ENCODE results near the gene KSR2.

The KSR2 gene

DNA sequence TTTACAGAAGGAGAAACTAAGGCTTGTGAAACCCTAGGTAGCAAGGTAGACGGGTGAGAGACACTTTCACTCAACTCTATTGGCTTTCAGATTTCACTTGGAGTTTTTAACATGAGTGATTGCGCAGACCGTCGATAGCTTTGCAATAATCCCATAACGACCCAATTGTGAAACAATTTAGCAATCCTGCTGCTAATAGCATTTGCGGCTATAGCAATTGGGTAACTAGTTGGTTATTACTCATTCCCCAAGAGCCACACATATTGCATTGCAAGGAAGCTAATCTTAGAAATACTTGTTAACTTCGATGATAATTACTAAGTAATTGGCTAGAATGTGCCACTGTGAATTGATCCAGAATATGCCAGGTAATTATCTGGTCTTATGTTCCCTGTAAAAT lies 447.4 kb downstream of the KSR2 start:
- no peak for DNase-seq

DNA sequence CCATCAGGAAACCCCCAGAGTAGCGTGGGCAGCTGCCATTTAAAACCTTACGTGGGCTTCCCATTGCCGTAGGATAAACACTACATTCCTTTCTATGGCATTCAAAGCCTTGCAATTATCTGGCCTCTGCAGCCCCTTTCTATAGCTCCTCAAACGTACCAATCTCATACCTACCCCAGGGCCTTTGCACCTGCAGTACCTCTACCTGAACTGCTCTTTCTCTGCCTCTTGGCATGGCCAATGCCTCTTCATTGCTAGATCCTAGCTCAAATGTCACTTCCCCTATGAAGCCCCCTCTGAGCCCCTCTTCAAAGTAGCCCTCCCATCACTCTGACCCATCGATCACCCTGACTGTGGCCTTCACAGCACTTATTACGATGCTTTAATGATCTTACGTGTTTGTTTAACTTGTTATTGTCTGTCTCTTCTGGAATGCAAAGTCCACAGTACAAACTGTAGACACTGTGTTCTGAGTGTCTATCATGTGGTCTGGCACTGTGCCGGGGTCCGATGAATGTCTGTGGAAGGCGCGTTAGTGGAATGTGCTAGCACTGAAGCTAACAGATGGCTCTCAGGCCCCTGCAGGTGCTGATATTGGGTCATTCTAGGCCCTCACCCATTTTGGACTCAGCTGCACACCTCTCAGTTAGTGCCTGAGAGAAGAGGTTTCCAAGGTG lies 450.1 kb downstream of the KSR2 start:
- no peak for DNase-seq

DNA sequence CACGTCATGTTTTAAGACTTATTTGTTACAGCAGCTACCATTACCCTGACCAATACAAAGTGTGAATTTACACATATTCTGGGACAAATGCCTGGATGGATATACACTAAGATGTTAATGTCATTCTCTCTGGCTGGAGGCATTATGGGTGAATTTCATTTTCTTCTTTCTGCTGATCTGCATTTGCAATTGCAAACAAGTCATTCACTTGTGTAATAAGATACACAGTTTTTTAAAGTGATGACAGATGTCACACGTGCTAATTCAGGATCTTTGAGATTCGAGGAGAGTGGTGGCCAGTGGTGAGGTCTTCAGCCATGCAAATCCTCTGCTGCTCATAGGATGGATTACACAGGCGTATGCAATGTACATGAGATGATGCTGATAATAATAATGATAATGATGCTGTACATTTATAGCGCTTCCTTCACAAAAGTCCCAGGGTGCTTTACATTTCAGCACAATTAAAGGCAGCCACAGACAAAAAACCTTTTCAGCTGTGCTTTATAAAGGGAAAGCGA lies 451.5 kb downstream of the KSR2 start:
- peak; percentile 71 for DNase-seq

DNA sequence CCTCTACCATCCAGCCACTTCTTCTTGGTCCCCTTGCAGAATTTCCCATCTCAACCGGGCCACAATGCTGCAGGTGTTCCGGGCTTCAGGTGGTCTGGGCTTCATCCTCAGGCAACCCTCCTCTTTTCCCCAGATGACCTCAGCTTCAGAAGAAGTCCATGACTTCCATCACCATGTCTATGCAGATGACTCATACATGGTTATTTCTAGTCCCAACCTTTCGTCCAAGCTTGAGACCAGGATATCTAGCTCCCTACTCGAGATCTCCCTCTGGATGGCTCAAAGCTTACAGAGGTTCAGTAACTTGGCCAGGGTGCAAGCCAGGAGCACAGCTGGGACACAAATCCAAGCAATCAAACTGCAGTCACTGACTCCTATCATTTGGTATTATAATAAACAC lies 452.8 kb downstream of the KSR2 start:
- DNase-seq = no peak

DNA sequence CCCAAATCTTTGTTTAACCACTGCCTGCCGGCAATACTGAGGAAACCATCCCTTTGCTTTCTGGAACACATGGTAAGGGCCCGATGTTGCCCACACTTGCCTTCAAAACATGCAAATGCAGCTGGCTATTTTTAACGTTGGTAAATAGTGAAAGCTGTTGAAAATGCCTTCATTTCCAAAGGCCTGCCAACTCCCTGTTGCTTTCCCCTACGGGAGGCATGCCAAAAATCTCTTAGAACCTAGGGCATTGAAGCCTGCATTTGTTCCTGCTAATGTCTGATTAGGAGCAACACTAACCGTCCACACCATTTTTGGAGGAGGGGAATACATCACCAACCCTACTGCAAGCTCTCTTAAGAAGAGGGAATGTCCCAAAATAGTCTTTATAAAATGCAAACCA lies 454.8 kb downstream of the KSR2 start:
- peak; percentile 84 for DNase-seq

DNA sequence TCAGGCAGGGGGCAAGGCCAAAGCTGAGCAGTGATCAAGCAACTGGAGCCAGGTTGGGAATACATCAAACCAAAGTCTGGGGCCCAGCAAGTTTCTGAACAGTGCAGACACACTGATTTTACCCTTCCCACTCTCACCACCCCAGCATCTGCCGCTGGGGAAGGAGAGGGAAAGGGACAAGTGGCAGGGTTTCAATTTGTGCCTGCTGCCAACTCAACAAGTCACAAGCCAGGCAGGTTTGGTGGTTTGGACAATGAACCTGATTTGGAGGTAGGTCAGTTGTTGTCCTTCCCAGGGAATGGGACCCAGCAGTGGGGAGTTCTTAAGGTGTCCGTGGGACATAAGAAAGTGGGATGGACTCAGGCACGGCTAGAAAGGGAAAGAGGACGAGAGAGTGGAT lies 455.4 kb downstream of the KSR2 start:
- peak; percentile 36 for DNase-seq

DNA sequence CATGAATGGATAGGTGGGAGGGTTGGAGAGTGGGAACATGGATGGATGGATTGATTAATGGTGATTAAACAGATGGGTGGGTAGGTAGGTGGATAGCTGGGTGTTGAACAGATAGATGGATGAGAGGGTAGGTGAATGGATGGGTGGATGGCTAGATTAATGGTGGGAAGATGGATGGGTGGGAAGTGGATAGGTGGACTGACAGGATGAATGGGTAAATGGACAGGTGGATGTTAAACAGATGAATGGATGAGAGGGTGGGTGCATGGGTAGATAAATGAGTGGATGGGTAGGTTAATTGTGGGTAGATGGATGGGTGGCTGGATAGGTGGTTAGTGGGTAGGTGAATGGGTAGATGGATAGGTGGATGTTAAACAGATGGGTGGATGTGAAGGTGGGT lies 460.3 kb downstream of the KSR2 start:
- DNase-seq = no peak

DNA sequence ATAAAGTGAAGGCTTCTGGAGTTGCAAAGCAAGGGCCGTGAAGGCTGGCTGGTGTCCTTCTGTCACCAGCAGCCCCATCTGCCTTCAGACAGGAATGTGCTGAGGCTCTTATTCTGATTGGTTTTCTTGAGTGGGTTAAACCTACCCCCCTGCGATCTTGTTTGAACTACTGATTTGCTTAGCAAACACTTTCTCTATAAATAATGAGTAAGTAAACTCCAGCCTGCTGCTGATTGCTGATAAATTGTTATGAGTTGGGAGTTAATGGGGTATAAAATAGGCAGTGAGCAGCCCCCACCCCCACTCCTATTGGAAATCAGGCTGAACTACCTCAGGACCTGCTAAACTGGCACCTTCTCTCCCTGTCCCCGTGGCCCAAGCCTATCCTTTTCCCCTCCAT lies 461.2 kb downstream of the KSR2 start:
- peak; percentile 78 for DNase-seq

DNA sequence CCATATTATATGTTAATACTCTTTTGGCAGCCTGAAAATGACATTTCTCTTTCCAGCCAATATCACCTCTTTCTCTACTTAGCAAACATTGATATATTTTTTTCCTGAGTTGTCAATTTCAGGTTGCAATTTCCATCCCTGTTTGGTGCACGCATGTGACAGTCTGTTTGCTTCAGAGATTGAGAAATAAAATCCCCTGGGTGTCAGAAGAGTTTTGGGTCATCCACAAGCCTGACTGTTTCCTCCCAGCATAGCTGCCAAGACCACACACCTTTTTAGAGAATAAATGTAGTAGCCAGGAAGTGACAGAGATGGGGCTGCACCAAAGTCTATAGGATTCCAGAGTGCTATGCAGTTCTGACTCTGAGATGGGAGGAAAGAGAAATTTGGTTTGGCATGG lies 462.5 kb downstream of the KSR2 start:
- no peak for DNase-seq

DNA sequence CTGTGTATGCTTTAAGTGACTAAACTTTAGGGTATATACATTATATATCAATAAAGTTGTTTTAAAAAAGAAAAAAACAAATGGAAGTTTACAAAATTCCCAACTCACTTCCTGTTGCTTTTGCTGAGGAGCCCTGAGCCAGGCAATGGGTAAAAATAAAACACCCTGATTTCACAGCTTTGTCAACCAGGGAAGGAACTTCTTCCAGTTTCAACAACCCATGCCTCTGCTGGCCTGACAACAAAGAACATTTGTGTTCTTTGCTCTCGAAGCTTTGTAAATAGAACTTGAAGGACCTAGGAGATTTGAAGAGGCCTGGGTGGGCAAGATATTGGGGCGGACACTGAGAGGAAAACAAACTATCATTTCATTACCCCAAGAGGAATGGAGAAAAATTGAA lies 466.2 kb downstream of the KSR2 start:
- no peak for DNase-seq

DNA sequence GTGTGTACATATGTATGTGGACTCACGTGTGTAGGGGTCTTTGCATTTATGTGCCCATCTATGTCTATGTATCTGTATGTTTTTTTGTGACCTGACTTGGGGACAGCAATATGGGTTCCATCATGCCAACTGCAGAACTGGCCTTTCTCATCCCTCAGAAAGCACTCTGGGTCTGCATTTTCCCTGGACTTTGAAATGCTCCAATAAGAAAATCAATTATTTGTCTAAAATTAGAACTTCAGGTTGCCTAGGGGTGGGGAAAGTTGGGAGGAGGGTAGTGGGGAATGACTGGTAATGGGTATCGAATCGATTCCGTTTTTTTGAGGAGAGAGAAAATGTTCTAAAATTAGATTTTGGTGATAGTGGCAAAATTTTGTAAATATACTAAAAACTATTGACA lies 466.6 kb downstream of the KSR2 start:
- DNase-seq = no peak

DNA sequence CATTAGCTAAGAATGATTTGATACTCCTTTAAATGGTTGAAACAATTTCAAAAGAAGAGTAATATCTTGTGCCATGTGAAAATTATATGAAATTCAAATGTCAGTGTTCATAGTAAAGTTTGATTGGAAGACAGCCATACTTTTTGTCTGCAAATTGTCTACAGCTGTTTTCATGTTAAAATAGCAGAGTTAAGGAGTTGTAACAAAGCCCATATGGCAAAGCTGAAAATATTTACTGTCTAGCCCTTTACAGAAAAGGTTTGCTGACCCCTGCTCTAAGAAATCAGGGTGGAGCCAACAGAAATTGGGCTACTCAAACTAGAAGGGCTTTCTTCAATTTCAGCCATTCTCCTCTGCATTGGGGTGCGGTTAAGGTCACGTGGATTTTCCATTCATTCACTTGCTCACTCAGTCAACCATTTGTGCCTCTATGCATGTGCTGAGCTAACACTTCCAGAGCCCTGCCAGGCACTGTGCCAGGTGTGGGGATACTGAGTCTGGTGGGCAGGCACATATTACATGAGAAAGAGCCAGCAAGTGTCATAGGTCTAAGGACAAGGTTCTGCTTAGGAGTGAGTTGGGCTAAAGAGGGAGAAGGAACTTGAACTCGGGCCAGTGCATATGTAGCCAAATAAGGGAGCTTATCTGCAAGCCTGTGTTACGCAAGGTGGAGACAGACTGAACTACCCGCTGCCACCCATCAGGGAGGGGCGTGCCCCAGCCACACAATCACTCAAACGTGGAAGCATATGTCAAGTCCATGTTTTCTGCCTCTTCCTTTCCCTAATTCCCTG lies 467.5 kb downstream of the KSR2 start:
- peak; percentile 21 for DNase-seq

DNA sequence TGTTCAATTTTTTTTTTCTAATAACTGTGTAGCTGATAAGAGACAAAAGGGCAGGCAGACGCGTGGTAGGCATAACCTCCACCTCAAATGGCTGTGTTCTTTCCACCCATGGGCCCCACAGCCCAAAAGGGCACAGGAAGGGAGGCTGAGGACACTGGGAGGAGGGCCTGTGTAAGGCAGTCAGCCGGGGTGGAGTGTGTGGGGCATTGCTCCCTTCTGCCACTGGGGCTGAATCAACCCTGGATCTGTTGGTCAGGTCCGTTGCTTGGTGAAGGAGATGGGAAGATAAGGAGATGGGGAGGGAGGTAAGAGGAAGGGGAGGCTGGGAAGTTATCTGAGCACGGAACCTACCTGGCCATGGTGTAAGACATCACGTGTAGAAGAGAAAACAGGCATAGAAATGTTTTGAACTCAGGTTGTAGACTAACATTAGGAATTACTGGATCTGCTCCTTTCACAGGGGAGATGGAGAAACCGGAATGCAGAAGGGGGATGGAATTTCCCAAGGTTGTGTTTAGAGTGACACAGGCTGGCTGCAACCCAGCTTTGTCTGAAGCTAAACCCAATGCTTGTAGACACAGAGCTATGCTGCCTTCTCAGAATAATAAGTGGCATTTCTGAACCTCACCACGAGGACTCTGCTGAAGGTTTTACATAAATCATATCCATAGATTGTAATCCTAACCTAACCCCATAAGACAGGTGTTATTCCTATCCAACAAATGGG lies 468.9 kb downstream of the KSR2 start:
- DNase-seq = no peak

DNA sequence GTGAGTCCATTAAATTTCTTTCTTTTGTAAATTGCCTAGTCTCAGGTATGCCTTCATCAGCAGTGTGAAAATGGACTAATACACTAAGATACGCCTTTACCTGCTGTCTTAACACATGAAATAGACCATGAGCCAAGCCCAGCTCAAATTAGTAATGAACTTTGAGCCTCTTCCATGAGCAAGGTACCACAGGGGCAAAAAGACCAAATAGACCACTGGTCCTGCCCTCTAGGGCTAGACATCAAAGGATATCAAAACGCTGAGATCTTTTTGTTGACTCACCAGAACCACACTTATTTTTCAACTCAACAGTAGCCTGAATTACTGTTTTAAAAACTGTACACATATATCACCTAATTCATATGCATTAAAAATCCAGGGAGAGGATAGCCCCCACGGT lies 469.9 kb downstream of the KSR2 start:
- DNase-seq = no peak

DNA sequence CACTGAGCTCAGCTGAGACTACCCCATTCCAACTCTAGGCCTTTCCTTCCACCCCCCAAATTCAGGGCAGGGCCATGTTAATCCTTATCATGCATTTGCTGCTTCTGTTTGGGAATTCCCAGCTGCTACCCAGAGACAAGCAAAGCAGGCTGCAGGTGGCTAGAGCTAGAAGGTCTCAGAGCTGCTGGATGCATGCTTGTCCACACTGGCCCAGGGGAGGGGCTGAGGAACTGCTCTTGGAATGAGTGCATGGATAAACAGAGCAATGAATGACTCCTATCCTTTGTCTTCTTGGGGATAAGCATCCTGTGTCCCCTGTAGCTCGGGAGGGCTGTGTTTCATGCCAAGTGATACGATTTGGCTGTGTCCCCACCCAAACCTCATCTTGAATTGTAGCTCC lies 470.5 kb downstream of the KSR2 start:
- no peak for DNase-seq

DNA sequence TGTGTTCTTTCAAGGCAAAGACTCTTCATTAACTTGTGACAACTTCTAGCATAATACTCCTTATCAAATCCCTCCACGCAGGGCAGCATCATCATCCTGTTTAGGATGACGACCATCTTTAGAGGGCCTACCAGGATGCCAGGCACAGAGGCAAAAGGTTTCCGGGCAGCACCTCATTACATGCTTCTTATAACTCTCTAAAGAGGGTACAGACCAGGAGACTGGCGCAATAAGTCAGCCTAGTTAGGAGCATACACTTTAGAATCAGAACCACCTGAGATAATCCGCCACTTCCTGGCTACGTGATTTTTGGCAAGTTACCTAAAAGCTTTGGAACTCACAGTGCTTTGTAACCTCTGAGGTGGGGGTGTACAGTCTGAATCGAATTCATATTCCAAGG lies 471.4 kb downstream of the KSR2 start:
- DNase-seq = no peak

DNA sequence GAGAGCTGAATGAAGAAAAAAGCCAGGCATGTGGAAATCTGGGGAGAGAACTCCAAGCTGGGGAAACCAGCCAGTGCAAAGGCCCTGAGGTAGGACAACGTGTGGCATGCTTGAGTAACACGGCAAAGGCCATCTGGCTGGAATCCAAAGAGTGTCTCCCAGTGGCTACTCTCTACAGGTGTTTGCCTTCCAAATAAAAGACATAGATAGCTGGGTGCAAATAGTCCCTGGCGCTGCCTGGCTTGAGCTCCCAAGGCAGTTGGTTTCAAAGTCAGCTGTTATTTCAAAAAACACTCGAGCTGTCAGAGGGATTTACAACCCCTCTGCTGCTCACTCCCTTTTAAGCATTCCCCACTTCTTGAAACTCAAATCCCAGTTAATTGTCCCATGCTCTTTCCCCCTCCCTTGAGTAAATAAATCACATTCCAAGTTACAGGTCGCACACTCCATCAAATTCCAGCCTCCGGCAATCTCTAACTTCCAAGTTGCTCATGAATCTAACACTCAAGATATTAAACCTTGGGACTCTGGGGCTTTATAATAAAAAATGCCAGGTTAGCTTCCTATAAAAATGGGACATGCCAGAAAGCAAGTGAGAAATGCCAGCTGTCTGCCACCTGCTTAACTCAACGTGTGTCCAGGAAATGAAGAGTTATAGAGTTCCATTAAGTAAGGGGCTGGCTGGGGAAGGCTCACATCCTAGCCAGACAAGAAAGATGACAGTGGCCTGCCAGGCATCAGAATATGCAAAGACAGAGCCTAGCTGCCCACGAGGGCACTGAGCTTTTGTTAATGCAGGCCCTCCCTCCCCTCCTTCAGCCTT lies 473.7 kb downstream of the KSR2 start:
- DNase-seq = peak; percentile 63

DNA sequence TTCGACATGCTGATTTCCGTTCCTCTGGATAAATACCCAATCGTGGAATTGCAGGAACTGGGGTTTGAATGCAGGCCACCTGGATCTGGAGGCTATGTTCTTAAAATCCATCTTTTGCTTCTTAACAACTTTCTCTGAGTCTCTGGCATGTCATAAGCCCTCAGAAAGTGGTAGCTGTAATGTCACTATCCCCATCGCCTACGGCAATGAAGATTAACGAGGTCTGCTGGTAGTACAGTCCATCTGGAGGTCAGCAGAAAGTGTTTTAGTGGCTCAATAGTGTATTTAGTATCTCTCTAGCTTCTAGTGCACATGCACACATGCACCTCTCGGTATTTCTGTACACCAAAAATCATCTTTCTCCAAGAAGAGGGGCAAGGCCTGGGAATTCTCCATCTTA lies 477.1 kb downstream of the KSR2 start:
- no peak for DNase-seq

DNA sequence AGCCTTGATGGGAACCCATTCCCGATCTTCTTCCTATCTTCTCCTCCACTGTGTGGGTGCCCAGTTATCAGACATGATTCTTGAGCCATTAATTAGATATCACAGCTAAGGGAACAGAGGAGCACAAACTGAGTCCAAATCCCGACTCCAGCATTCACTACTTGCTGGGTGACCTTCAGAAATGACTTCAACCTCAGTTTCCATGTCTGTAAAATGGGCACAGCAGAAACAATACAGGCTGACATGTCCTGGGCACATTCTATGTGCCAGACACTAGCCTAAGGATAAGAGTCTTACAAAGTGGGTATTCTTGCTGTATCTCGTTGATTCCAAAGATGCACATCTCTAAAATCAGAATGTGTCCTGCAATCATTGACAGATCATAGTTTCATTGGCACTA lies 478.7 kb downstream of the KSR2 start:
- no peak for DNase-seq

DNA sequence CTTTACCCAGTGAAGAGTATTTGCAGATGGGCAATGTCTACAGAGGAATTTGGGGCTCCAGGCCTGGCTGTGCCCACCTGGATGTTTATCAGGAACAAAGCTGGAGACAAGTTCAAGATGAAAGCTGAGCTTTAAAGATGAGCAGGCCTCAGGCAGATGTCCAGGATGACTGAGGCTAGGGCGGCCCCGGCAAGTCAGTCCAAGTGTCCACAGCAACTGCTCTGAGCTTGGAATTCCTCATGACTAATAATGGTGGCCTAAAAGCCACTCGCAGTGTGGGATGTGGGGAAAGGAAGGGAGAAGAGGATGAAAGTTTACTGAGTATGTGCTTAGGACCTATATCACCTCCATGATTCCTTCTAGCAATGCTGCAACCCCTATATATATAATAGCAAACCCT lies 479.1 kb downstream of the KSR2 start:
- no peak for DNase-seq

DNA sequence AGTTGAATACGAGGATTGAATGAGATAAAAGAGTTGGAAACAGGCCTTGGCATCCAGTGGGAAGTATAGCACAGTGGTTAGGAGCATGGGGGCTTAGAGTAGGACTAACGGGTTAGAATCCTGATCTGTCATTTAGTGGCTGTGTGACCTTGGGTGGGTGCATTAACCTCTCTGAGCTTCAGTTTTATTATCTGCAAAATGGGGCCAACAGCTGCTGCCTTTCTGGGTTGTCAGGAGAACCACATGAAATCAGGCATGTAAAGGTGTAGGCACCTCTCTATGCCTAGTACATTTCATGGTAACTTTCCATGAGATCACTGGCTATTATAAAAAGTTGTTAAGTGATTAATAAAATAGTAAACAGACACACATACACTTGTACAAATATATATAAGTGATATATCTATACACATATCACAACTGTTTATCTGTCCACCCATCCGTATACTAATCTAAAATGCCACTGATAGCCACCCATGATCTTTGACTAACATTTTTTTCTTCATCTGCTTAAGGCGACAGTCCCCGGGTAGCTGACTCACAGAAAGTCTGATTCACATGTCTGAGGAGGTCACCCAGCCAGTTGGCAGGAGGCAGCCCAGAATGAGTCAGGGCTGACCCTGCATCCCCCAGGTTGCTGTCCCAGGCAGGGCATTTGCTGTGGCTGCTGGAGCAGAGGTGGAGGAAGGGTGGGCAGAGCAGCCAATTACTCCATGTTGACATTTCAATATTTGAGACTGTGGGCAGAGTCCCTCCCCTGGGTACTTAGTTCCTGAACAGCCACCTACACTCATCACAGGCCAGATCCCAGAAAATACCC lies 481.7 kb downstream of the KSR2 start:
- DNase-seq = no peak
